Kidney (tissue), 14 donors: ENCODE data around the gene RANGRF. TPM values are rescaled to one million over a fixed set of nuclear protein-coding genes. Genes with fewer than 3 reads are reported as not detected.

Experiments used
- DNase-seq, 5 donors: peaks; one replicate each; pipeline ENCODE4 v3.0.0-alpha.2; 2013 to 2020
- FAIRE-seq: peaks from 2 replicates; lab custom pipeline; 2012; peaks lifted over from hg19 to GRCh38; lab: Jason Lieb, UNC
- H3K27ac ChIP-seq, 2 donors: one replicate each; pipeline ENCODE4 v1.7.0; 2013; ENCODE audit warnings: low read depth in 2 of 2, low read length in 2 of 2, inconsistent platforms in 1 of 2
- H3K27me3 ChIP-seq: one replicate; pipeline ENCODE4 v1.7.1; 2013; ENCODE audit warnings: low read length, inconsistent platforms; ENCODE audit not compliant: control insufficient read depth, insufficient read depth
- H3K36me3 ChIP-seq, 3 donors: one replicate each; pipeline versions ENCODE4 v1.7.0 to v1.7.1; 2013; ENCODE audit warnings: low read length in 3 of 3, control low read depth in 1 of 3, inconsistent platforms in 1 of 3; ENCODE audit not compliant: insufficient read depth in 3 of 3, control insufficient read depth in 2 of 3
- H3K4me1 ChIP-seq, 3 donors: one replicate each; pipeline versions ENCODE4 v1.7.0 to v1.7.1; 2013; ENCODE audit warnings: low read length in 3 of 3, inconsistent platforms in 1 of 3, low read depth in 1 of 3; ENCODE audit not compliant: control insufficient read depth in 2 of 3, insufficient read depth in 2 of 3
- H3K4me3 ChIP-seq, 3 donors: one replicate each; pipeline versions ENCODE4 v1.7.0 to v1.8.1; 2013; ENCODE audit warnings: low read length in 3 of 3, control low read depth in 1 of 3, inconsistent platforms in 1 of 3
- H3K9ac ChIP-seq, 3 donors: one replicate each; pipeline versions ENCODE4 v1.7.0 to v1.7.1; 2013; ENCODE audit warnings: low read length in 3 of 3, control low read depth in 1 of 3, inconsistent platforms in 1 of 3
- H3K9me3 ChIP-seq, 3 donors: one replicate each; pipeline versions ENCODE4 v1.7.0 to v1.7.1; 2013; ENCODE audit warnings: low read length in 3 of 3, control low read depth in 1 of 3, inconsistent platforms in 1 of 3; ENCODE audit not compliant: control insufficient read depth in 2 of 3, insufficient read depth in 1 of 3
- intact Hi-C: fragments of 100-400 bp; cut with DNase I; formaldehyde crosslinking; loops from one replicate; pipeline ENCODE4 v1.11.1; 2022
- polyA plus RNA-seq: library from polyadenylated mRNA; stranded (reverse); fragments of 350-450 nt; fragmentation: Illumina TruSeq; extraction: RNeasy Lipid Tissue Mini Kit (QIAGEN cat#74804); gene quantifications from one replicate; pipeline ENCODE4 v1.2.3, GENCODE V29; 2014; ENCODE audit warnings: low read depth, low replicate concordance; ENCODE audit not compliant: insufficient read depth
- total RNA-seq: library from RNA; stranded (reverse); fragmentation: NEBNext Ultra II Directional; extraction: Animal tissue kit (Norgen Biotek cat#: 25700); gene quantifications from one replicate; pipeline ENCODE4 v1.2.1, GENCODE V29; 2021
- TF ChIP-seq, protein P1 (sequence below): IDR thresholded peaks from 3 replicates; pipeline ENCODE4 v1.5.1; 2012; ENCODE audit warnings: mild to moderate bottlenecking, moderate library complexity, borderline replicate concordance; ENCODE audit not compliant: insufficient read depth; ENCODE audit errors: extremely low read depth
- donor health status: control.
- donor health status: control.
- donor health status: control.
- donor health status: control.
- donor health status: control.
- donor health status: DM: yes; HTN: yes; CAD: no.
- donor health status: Normal renal cell carcinoma (clear cell type).

Gene RANGRF
- total and polyA plus RNA-seq, 2 donors from 2014 or later, result 20.1 to 91.8 TPM

DNA sequence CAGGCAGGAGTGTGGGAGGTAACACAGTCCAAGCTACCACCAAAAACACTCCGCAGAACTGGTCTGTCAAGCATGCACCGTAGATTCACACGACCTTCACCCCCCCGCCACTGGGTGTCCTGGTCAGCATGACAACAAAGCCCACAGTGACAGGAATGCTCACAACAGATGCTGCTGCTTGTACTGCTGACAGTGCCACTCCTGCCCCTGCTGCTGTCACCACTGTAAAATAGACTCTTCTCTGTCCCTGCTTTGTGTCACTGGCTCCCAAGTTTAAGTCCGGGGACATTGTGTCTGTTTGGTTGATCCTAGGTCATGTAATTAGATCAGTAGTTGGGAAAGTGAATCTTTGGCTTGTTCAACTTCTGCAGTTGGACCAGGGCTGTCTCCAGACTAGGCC is 44.2 kb downstream of the RANGRF start:
- FAIRE-seq, result no peak
- H3K36me3 ChIP-seq, result no peaks in the 10 kb centered on the region

DNA sequence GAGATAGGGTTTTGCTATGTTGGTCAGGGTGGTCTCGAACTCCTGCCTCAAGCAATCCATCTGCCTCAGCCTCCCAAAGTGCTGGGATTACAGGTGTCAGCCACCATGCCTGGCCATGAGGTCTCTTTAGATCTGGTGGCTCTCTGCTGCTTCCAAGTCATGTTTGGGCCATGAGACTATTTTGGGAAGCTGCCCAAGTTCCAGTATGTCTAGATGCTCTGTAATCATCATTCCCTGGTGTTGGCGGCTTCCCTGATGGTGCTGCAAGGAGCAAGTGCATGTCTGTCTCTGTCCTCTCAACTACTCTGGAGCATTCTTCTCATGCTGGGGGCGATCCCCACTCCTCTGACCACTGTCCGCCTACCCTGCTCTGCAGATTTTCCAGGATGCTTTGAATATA is 44.8 kb downstream of the RANGRF start:
- H3K4me3 ChIP-seq, result no peak overlapping the region
- no peak overlapping the region for H3K9ac ChIP-seq
- H3K4me1 ChIP-seq, result no peaks in the 10 kb centered on the region
- intact Hi-C loops, result no loop called here
- H3K9me3 ChIP-seq, result no peaks in the 10 kb centered on the region
- TF ChIP-seq, protein P1, sequence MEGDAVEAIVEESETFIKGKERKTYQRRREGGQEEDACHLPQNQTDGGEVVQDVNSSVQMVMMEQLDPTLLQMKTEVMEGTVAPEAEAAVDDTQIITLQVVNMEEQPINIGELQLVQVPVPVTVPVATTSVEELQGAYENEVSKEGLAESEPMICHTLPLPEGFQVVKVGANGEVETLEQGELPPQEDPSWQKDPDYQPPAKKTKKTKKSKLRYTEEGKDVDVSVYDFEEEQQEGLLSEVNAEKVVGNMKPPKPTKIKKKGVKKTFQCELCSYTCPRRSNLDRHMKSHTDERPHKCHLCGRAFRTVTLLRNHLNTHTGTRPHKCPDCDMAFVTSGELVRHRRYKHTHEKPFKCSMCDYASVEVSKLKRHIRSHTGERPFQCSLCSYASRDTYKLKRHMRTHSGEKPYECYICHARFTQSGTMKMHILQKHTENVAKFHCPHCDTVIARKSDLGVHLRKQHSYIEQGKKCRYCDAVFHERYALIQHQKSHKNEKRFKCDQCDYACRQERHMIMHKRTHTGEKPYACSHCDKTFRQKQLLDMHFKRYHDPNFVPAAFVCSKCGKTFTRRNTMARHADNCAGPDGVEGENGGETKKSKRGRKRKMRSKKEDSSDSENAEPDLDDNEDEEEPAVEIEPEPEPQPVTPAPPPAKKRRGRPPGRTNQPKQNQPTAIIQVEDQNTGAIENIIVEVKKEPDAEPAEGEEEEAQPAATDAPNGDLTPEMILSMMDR, result no peak
- H3K27me3 ChIP-seq, result no peaks in the 10 kb centered on the region
- FAIRE-seq (no peak), DNase-seq (no peak)
- no peak overlapping the region for H3K27ac ChIP-seq
- H3K36me3 ChIP-seq, result no peaks in the 10 kb centered on the region

More for the DNA sequence above, 44.2 kb downstream of the RANGRF start:
- TF ChIP-seq, protein P1, result no peak
- Histone ChIP-seq H3K27ac (no peak overlapping the region), H3K4me1 (no peaks in the 10 kb centered on the region), H3K27me3 (no peaks in the 10 kb centered on the region), H3K9ac (no peak overlapping the region), H3K4me3 (no peak overlapping the region), H3K9me3 (no peaks in the 10 kb centered on the region)
- peak in 4 of 5 donors; percentile 67 to 79 (median 78) for DNase-seq
- intact Hi-C loops, result no loop called here

DNA sequence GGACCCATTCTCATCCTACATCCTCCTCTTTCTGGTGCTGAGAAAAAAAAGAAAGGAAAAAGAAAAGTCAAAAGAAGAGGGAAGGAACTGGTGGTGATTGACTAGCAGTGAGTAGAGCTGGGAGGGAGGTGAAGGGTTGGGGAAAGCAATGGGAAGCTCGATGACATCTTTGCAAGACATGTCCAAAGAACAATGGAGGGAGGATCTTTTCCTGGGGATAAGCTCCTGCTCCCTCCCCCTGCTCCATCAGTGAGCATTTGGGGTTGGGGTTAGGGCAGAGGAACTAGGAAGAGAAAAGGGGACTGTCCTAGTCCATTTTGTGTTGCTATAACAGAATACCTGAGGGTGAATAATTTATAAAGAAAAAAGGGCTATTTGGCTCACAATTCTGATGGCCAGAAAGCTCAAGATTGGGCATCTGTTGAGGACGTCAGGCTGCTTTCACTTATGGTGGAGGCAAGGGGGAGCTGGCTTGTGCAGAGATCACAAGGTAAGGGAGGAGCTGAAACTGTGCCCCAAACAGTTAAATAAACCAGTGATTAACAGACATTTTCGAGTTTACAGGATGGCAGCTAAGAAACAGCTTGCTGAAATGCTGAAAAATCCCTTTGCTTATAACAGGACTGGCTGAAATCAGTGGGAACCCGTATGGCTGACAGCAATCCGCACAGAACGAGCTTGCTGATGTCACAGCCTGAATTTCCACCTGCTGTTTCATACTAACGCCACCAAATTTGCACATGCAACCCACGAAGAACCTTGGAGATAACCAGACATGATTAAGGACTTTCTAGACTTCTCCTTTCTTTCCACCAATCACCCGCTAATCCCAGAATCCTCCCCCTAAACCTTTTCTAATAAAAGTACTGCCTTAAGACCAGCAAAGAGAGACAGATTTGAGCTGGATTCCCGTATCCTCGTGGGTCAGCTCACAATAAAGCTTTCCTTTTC is 49.6 kb downstream of the RANGRF start:
- DNase-seq, result no peak
- Histone ChIP-seq H3K36me3 (no peaks in the 10 kb centered on the region), H3K9ac (no peak overlapping the region), H3K27ac (no peak overlapping the region), H3K4me1 (no peaks in the 10 kb centered on the region), H3K4me3 (no peak overlapping the region), H3K9me3 (no peaks in the 10 kb centered on the region), H3K27me3 (no peaks in the 10 kb centered on the region)
- intact Hi-C loops, result no loop called here
- no peak for FAIRE-seq
- TF ChIP-seq, protein P1, result no peak
